GM18519 (cell line): Measurements from ENCODE around the gene GPR22.

Experiments
- ATAC-seq: cut with Tn5 transposase; IDR thresholded peaks from one replicate; pipeline ENCODE4 v1.9.1; 2021; ENCODE audit warnings: mild to moderate bottlenecking, moderate library complexity; ENCODE audit not compliant: unreplicated experiment, low FRiP score

GPR22 gene, protein sequence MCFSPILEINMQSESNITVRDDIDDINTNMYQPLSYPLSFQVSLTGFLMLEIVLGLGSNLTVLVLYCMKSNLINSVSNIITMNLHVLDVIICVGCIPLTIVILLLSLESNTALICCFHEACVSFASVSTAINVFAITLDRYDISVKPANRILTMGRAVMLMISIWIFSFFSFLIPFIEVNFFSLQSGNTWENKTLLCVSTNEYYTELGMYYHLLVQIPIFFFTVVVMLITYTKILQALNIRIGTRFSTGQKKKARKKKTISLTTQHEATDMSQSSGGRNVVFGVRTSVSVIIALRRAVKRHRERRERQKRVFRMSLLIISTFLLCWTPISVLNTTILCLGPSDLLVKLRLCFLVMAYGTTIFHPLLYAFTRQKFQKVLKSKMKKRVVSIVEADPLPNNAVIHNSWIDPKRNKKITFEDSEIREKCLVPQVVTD

GRCh38 chr7:107469929-107470328 lies at the start of gene GPR22:
Gene GPR22 (plus strand): TSS chr7:107470057. CDS start chr7:107474061, 4,004 bp downstream.
- no peak for ATAC-seq

- ATAC-seq, result no peak
These were observed 42.4 kb upstream of the GPR22 start for GRCh38 chr7:107427462-107427861.

GRCh38 chr7:107428642-107429041 lies 41.2 kb upstream of the GPR22 start:
- no peak for ATAC-seq

DNA sequence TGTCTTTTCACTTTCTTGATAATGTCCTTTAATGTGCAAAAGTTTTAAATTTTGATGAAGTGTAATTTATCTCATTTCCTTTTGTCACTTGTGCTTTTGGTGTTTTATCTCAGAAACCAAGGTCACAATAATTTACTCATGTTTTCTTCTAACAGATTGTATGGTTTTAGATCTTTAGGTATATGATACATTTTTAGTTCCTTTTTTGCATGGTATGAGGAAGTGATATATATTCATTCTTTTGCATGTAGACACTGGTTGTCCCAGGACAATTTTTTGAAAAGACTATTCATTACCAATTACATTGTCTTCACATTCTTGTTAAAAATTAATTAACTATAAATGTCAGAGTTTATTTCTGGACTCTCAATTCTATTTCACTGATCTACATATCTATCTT lies 39.8 kb upstream of the GPR22 start:
- no peak for ATAC-seq

GRCh38 chr7:107432261-107432660 lies 37.6 kb upstream of the GPR22 start:
- no peak for ATAC-seq

- no peak for ATAC-seq
These were observed 34.1 kb upstream of the GPR22 start for GRCh38 chr7:107435749-107436148.

DNA sequence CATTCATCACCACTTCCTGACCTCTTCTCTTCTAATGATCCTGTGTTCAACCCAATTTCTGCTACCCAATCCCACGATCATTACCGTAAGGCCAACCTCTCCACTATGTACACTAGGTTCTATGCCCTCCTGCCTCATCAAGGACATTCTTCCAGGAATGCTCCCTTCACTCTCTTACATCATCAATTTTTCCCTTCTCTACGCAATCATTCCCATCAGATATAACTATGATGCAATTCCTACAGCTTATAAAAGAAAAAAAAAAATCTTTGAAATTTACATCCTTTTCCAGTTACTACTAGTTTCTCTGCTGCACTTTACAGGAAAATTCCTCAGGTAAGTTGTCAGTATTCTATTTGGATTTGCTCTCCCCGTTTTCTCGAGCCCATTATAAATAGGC lies 30.8 kb upstream of the GPR22 start:
- ATAC-seq, result no peak

GRCh38 chr7:107441581-107442422 lies 28.1 kb upstream of the GPR22 start:
- ATAC-seq, result no peak

- no peak for ATAC-seq
These were observed 27.2 kb upstream of the GPR22 start for GRCh38 chr7:107442678-107443077.

DNA sequence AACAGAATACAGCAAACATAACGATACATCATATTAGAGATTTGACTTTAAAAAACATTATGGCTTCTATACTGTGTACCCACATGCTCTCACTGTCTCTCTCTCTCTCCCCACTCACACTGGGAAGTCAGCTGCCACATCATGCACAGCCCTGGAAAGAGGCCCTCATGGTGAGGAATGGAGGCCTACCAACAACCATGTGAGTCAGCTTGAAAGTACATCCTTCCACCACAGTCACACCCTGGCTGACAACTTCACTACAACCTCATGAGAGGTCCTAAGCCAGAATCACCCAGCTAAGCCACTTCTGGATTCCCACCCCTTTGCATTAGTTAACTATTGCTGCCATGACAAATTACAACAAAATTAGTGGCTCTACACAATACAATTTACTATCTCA lies 23.3 kb upstream of the GPR22 start:
- ATAC-seq, result no peak

DNA sequence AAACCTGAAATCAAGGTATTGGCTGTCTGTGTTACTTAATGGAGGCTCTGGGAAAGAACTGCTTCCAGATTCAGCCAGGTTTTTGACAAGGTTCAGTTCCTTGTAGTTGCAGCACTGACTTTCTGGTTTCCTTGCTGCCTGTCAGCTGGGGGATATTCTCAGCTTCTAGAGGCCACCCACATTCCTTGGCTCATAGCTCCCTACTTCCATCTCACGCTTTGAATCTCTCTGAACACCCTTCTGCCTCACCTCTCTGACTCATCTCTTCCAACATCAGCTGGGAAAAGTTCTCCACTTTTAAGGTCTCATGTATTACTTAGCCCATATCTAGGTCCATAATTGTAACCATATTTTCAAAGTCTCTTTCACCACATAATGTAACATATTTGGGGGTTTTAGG lies 22.9 kb upstream of the GPR22 start:
- ATAC-seq, result no peak

DNA sequence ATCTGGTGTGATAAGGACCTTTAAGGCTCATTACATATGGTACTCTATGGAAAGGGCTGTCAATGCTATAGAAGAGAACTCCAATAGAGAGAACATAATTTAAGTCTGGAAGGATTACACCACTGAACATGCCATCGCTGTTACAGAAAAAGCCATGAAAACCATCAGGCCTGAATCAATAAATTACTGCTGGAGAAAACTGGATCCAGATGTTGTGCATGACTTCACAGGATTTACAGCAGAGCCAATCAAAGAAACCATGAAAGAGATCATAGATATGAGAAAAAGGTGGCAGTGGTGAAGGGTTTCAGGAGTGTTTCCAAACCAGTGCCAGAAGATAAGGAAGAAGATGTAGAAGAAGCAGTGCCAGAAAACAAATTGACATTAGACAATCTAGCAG lies 18.9 kb upstream of the GPR22 start:
- ATAC-seq, result no peak

- no peak for ATAC-seq
These were observed 16.5 kb upstream of the GPR22 start for GRCh38 chr7:107453388-107453787.

DNA sequence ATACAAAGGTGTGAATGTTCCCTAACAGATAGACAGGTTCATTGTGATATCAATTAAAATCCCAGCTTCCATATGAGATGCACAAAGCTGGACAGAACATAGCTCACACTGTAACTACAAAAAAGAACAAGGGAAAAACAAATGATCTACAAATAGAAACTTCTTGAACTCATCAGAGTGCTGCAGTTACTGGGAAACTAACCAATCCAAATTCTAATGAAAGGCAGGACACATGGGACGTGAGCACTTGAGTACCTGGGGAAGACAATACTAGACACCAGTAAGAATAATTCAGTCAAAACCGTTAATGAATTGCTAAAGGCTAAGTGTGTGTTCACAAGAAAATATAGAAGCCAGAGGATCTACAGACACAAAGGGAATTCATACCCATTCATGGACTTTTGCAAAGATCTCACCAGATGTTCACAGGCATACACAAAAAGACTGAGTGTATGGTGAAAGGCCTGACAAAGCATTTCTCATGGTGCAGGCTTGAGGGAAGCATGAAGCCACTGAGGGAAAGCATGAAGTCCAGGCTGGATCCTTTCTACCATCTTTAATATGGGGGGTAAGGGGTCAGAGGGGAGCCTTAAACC lies 7.8 kb upstream of the GPR22 start:
- ATAC-seq, result no peak

DNA sequence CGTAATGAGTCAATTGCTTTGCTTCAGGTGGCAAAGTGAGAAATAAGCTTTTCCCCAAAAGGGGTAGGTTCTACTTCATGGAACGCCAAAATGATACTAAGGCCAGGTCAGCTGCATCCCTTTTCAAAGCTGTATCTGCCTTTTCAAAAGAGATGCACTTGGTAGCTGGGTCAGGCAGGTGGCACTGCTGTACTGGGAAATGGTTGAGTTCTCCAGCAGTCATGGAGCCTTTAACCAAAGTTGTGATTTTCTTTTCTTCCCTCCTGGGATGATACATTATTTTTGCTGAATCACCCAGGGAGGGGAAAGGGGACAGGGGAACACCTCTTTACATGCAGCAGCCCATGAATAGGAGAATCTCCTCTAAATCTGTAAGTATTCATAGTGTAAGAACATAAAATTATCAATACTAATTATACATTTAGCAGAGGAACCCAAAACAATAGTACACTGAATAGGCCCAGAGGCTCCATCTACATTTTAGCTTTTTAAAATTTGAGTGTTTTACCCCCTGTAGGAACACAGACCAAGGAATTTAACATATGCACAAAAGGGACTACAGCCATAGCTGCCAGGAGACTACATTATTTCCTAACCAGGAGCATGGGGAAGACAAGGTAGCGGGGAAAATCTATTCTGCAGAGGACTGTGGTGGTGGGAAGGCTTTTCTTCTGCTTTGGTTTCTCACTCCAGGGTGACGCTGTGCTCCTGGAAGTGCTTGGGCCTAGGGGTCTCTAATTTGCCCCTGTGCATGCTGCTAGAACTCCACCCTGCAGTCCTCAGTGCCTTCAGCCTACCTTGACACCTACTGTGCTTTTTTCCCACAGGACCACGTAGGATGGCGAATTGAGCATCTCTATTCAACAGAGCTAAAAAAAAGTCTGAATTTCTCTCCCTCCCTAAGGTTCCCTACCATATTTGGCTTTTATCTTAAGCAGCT lies 6.4 kb upstream of the GPR22 start:
- ATAC-seq, result no peak

- no peak for ATAC-seq
These were observed 5.1 kb upstream of the GPR22 start for GRCh38 chr7:107464666-107465226.

DNA sequence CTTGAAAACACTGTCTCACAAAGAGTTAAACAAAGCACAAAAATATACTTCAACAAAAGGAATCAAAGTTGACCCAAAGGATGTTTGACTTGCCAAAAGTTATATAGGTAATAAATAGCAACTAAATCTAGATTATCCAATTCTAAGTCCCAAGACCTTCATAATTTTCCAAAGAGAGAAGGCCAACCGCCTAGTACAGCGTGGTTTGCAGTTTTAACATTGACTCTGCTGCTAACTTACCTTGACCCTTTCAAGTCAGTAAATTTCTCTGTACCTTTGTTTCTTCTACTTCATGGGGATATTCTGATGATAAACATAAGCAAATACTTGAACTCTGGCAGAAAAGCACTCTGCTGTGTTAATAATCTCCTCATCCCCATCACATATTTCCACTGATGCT lies 1.9 kb upstream of the GPR22 start:
- ATAC-seq, result no peak

GRCh38 chr7:107468824-107469223 lies 1.0 kb upstream of the GPR22 start:
- no peak for ATAC-seq

DNA sequence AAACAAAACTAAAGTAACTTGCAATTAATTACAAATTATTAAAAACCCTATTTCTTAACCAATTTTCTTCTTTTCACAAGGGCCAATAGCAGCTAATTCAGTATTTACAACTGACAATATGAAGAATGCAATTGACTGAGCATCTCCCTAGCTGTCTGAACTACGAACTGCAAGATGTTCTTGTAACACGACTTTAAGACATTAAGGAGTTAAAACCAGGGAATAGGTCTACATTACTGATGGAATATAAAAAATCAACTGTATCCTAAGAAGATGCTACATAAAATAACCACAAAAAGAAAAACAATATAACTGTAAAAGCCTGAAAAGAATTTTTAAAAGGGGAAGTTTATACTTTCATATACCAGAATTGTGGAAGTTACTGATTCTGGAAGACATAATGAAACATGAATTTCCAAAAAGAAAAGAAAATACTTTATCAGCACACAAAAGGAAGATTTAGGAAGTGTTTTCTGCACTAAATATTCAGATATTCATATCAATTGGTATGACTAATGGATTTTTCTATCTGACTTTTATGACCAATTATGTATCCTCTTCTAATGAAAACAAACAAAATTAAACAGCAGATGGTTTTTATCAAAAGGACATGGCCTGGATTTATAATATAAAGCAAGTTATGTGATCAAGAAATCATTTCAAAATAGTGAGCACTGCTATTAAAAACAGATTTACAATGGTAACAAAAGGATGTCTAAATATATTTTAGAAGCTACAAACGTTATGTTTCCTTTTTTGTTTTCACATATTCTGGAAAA lies 1.6 kb downstream of the GPR22 start:
- ATAC-seq, result no peak
